HG03175 (cell line): ENCODE data around the gene SYNE3.

Experiments used
- ATAC-seq: cut with Tn5 transposase; IDR thresholded peaks from one replicate; pipeline ENCODE4 v1.9.1; 2021; ENCODE audit warnings: mild to moderate bottlenecking, moderate library complexity; ENCODE audit not compliant: unreplicated experiment

Gene SYNE3, protein sequence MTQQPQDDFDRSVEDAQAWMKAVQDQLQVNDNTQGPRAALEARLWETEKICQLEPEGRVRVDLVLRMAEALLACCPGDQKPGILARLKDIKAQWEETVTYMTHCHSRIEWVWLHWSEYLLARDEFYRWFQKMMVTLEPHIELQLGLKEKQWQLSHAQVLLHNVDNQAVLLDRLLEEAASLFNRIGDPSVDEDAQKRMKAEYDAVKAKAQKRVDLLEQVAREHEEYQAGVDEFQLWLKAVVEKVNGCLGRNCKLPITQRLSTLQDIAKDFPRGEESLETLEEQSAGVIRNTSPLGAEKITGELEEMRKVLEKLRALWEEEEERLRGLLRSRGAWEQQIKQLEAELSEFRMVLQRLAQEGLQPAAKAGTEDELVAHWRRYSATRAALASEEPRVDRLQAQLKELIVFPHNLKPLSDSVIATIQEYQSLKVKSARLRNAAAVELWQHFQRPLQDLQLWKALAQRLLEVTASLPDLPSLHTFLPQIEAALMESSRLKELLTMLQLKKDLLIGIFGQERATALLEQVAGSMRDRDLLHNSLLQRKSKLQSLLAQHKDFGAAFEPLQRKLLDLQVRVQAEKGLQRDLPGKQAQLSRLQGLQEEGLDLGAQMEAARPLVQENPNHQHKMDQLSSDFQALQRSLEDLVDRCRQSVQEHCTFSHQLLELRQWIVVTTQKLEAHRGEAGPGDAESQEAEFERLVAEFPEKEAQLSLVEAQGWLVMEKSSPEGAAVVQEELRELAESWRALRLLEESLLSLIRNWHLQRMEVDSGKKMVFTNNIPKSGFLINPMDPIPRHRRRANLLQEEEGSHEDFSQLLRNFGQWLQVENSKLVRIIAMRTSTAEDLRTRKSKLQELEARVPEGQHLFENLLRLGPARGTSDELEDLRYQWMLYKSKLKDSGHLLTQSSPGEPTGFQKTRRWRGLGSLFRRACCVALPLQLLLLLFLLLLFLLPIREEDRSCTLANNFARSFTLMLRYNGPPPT

DNA sequence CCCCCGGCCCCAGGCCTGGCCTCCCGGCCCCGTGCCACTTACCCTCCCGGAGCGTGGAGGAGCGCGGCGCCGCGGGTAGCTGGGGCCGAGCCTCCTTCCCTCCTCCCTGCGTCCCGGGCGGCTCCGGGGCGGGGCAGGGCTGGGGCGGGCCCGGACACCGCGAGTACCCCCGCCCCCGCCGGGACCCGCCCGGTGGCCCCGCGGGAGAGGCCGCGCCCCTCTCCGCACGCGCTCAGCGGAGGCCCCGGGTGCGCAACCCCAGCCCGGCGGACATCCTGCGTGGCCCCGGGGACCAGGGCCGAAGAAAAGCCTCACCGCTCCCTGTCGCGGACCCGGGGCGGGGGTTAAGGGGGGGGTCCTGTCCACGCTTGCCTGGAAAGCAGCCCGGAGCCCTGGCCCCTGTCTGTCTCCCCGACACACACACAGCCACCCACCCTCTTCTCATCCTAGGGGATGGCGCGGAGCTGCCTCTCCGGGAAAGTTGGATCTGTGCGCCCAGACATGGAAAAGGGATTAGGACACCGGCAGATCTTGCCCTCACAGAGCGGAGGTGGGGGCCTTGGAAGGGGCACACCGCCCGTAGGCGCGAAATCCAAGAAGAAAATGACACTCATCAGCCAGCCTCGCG is at the start of gene SYNE3:
Gene SYNE3, minus strand, starts transcription at position 97 of the 628 bp plus-strand sequence. CDS start 40,829 bp downstream, outside the sequence.
- peak; percentile 32 for ATAC-seq

DNA sequence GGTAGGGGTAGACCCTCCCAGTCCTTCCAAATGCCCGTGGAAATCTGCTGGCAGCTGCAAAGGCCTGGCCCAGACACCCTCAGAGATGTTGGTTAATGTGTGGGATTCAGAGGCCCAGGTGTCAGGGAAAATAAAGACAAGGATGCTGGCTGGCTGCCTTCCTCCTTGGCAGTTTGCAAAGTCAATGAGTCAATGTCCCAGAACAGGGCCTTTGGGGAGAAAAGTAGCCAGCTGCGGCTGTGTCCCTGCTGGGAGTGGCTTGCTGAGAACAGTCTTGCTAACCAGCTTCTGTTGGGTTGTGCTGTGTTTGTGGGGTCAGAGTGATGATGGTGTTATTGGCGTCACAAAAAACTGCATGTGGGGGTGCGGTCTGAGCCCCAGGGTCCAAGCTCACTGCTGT is 47.6 kb upstream of the SYNE3 start:
- ATAC-seq, result no peak

DNA sequence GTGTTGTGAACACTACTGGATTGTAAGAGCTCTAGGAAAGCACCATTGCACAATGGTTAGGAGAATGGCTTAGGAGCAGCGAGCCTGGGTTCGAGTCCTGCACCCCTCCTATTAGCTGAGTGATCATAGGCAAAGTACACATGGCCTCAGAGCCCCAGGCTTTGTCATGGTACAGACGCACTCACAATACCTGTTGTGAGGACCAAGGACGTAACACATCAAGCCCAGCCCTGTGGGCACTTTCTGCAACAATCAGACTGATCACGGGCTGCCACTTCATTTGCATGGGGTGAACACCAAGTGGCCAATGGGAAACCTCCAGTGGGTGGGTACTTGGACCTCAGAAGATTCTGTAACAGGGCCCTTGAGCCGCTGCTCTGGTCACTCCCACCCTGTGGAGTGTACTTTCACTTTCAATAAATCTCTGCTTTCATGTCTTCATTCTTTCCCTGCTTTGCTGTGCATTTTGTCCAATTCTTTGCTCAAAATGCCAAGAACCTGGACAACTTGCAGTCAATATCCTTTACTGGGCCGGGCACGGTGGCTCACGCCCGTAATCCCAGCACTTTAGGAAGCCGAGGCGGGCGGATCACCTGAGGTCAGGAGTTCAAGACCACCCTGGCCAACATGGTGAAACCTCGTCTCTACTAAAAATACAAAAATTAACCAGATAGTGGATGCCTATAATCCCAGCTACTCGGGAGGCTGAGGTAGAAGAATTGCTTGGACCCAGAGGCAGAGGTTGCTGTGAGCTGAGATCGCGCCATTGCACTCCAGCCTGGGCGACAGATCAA is 46.6 kb upstream of the SYNE3 start:
- no peak for ATAC-seq

DNA sequence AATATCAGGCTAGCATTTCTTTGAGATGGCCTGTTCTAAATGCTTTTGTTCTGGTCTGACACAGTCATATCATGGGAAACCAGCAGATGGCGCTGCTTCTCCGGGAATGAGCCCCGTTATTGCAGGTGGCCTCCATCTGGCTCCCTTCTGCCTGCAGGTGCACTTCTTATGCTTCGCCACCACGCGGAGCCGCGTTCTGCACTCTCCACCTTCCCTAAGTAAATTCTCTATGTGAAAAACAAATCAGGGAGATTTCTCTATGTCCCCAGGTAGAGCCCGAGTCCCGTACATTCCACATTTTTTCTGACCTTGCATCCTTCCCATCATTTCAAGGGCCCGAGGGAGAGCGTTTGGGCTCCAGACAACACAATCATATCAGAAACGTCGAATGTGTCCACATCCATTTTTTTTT is 44.6 kb upstream of the SYNE3 start:
- peak; percentile 91 for ATAC-seq

DNA sequence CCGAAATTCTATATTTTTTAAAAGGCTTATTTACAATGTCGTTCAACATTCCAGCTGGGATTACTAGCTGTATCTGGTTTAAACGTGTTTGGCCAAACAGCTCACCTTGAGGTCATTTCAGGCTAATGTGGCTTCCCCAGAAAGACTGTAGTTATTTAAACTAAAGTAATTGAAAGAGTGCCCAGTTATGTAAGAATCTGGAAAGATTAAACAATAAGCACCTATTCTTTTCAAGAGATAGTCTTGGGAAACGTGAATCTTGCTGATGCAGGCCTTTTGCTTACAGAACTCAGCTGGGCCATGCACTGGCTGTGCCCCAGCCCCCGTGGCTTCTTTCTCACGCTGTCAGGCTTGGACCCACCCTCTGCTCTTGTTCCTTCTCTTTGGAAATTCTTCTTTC is 42.8 kb upstream of the SYNE3 start:
- no peak for ATAC-seq

DNA sequence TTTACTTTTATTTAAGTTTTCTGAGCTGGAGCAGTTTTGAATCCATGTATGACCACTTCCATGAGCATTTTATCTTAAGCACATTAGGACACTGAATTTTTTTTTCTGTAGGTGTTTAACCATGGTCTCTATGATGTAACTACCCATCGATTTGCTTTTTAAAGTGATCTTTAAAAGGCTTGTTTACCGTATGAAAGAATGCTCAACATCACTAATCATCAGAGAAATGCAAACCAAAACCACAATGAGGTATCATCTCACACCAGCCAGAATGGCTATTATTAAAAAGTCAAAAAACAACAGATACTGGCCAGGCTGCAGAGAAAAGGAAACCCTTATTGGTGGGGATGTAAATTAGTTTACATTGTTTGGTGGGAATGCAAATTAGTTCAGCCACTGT is 41.4 kb upstream of the SYNE3 start:
- ATAC-seq, result no peak

DNA sequence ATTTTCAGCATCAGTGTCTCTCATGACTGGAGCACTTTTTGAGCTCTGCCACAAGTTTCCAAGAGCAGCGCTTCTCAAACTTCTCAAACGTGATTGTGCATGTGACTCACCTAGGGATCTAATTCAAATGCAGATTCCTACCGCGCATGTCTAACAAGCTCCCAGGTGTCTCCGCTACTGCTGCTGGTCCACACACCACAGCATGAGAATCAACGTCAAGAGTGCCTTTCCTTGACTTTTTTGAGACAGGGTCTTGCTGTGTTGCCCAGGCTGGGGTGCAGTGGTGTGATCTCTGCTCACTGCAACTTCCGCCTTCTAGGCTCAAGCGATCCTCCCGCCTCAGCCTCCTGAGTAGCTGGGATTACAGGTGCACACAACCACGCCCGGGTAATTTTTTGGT is 40.8 kb upstream of the SYNE3 start:
- no peak for ATAC-seq

DNA sequence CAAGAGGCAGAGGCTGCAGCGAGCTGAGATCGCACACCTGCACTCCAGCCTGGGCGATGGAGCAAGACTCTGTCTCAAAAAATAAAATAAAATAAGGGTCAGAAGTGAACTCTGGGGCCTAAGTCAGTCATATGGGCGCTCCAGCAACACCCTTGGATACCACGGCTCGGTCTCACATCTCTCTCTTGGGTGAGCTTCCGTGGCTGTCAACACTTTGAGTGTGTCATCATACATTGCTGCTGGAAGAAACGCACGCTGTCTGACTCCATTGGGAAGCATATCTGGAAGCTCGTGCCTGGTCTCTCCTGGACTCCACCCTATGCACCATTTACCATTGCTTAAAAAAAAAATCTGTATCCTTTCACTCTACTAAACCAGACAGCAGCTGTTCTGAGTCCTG is 38.6 kb upstream of the SYNE3 start:
- no peak for ATAC-seq

DNA sequence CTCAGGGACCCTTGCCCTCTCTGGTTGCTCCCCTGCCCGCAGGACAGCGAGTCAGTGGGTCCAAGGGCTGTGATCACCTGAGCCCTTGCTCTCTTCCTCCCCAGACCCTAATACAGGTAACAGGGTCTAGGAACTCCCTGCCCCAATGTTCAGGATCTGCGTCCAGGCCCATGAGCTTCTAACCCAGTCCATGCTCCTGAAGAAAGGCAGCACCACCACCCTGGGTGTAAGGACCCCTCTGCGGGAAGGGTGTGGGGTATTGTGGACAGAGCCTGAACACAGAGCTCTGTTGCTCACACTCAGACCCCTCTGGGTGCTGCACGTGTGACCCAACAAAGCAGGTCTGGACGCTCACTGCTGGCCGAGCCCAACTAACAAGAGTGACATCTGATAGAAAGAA is 36.7 kb upstream of the SYNE3 start:
- no peak for ATAC-seq

DNA sequence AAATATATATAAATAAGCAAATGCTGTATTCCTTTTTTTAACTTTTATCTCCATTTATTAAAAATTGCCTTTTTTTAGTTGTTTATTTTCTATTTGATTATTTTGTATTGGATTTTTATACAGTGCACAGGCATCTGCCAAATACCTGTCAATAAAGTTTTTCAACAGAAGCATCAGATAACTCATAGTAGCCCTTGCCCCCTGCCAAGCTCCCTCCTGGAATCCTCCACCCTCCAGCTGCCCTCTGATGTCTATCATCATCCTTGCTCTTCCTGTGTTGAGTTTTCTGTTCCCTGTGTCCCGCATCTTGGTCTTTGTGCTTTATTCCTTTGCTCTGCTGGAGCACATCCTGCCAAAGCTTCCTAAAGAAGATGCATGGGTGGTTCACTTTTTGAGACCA is 35.0 kb upstream of the SYNE3 start:
- ATAC-seq, result no peak

DNA sequence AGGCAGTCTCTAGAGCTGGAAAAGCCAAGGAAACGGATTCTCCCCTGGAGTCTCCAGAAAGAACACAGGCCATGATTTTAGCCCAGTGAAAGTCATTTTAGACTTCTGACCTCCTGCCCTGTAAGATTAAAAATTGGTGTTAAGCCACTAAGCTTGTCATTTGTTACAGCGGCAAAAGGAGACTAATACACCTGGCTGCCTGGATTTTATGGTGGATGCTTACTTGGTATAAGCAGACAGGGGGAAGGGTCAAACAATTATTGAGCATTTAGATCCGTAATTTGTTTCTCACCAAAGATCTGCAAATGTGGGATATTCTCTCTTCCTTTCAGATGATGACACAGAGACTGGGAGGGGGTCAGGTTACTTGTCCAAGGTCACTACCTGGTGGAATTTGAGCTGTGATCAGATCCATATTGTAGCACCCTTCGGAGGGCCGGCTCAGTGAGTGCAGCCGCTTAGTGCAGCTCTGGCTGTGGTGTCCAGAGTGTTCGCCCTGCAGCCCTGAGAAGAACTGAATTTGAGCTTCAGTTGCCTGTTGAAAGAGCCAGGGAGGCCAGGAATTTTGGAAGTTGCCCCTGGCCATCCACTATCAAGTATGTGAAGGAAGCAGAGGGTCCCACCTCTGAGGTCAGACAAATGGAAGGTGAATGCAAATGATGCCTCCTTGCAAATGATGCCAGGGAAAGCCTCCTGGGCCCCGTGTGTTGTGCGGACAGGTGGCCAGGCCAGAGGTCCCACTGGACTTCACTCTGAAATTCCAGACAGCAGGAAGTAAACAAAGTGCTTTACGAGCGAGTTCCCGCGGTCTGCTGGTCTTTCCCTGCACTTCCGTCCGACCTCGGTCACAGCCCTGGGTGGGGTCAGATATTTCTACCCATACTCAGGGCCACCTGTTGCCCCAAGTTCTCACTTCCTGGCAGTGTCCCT is 33.5 kb upstream of the SYNE3 start:
- ATAC-seq, result no peak

DNA sequence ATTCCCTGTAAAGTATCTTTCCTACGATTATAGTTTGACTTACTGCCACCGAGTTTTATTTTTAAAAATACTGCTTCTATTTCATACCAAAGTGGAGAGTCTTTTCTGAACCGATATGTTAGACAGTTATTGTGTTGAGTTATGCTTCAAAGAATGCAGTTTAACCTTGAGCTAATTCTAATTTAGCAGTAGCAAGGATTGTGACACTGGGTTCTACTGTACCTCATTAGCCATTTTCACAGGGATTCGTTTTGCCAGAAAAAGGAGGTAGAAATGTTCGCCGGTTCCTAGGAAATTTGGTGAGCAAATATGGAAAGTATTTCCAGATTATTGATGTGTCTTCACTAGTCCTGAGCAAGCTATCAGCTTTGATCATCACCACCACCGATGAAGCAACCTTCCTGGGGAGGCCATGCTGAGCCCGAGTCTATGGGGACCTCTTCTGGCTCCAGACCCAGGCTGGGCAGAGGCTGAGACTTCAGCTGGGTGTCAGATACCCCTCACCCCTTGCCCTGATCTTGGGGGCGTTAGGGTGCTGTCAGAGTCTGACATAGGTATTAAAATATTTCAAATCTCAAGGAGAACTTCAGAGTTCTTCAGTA is 32.0 kb upstream of the SYNE3 start:
- no peak for ATAC-seq

DNA sequence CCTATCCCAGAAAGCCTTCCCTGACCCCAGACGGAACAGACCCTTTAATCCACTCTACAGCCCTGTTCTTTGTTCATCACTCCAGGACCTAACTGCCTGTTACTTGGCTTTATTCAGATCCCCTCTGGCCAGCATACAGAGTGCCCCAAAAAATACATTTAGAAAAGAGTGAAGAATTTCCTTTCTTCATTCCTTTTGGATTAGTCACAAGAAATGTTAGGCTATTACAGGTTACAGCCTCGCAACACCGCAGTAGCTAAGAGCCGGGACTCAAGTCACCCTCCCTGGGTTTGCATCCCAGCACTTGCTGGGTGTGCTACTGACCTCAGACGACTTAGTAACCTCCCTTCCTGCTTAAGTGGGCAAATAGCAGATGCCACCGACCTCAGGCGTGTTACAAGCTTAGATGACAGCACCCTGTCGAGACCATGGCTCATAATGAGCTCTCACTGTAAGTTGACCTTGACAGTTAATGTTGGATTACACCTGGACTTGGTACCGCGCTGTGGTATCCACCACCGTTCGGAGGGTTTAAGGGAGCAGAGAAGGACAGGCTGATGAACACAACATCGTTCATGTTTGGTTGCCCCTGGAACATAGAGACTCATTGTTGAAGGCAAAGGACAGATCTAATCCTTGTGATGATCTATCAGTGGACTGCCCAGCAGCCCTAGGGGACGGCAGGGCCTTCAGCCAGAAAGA is 31.3 kb upstream of the SYNE3 start:
- no peak for ATAC-seq

DNA sequence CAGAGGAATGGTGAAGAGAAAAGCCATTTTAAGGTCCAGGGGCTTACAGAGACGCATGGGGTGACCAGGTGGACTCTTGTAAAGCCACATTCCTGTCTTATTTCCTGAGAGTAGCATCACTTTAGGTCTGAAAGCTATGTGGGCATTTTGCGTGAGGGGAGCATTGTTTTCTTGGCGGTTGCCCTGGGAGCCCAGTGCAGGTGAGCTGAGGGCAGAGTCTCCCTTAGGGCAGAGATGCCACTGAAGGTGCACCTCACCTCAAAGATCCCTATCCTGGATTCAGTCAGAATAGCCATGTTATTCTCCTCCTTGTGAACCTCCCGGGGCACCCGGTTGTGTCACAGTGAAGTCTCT is 30.8 kb upstream of the SYNE3 start:
- no peak for ATAC-seq

DNA sequence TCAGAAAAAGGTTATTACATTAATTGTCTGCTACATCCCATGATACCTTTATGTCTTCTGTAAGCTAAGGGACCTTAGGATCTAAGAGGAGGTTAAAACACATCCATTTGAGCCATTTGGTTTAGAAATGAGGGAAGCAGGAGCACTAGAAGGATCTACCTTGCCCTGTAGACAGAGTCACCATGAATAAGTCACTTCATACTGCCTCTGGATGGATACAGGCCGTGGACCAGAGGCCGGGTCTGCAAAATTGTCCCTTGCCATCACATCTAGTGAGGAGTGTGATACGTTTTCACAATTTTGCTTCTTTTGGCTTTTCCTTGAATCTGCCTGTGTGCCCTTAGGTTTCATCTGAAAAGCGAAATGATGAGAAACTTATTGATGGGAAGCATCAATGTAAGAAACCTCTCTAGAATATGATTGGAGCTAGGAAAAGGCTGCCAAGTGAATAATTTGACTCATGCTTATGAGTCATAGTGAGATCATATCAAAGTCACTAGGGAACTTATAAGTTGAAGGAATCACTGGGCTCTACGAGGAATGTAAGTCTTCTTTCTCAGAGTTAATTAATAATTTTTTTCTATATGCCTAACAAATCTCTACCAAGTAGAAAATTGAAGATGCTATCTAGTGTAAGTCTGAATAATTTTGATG is 29.2 kb upstream of the SYNE3 start:
- no peak for ATAC-seq

DNA sequence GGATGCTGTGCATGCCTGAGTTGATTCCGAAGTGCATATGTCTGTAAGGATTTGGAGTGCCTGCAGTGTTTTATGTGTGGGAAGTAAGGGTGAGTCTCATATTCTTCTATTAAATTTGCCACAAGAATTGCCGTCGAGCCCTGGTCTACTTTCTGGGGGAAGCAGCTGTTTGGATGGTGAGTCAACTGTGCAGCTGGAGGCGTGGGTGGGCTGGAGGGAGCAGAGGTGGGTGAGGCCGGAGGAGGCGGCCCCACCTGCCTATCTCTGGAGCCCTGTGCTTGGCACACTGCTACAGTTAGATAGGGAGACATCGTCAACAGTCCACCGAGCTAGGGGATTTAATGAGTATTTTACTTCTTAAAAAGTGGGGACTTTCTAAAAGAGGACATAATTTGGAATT is 28.1 kb upstream of the SYNE3 start:
- ATAC-seq, result no peak

DNA sequence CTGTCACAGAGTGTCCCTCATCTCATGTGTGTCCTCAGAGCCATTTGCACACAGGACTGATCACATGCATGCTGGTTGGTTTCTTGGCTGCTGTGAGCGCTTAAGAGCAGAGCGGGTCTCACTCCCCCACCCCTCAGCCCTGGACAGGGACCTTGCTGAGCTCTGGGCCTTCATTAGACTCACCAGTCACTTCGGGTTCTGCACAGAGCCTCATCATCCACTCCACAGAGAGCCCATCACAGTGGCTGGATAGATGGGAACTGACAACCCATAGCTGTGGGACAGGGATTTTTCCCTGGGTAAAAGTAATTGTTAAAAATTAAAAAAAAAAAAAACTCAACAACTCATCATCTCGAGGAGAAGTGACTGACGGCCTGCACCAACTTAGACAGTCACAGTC is 26.6 kb upstream of the SYNE3 start:
- no peak for ATAC-seq
